HG02870 (cell line): ENCODE measurements around the gene MACIR.
A peak's percentile ranks its signal among the peaks of the same experiment; 100 is the strongest.

Source experiments
- ATAC-seq: cut with Tn5 transposase; IDR thresholded peaks from one replicate; pipeline ENCODE4 v1.9.1; 2021; ENCODE audit warnings: mild to moderate bottlenecking, moderate library complexity; ENCODE audit not compliant: unreplicated experiment

MACIR gene

DNA sequence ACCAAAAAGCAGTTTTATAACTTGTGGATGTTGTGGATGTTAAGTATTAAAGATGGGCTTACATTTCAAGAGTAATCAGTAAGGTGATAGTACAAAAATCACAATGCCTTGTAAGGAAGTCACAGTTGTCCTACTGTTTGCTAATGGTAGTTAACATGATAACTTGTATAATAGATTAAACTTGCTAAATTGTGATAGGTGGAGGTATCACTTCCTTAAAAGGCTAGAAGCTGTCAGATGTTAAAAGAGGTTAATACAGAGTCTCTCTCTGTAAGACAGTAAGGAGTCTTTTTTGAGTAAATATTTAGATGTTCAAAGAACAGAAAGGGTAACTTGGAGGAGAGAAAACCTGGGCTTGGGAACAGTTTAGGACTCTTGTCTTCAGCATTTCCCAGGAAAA lies 14.2 kb upstream of the MACIR start:
- no peak for ATAC-seq

GRCh38 chr5:103245761-103246160 lies 12.8 kb upstream of the MACIR start:
- no peak for ATAC-seq

DNA sequence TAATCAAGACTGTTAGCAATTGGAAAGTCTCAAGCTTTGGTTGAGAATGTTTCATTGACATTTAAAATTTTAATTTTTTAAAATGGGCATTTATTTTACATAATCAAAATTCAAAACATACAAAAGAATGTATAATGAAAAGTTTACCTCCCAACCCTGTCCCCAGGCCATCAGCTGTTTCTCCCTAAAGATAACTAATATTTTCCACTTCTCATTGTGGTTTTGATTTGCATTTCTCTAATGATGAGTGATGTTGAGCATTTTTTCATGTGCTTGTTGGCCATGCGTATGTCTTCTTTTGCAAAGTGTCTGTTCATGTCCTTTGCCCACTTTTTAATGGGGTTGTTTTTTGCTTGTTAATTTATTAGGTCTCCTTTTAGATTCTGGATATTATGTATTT lies 11.4 kb upstream of the MACIR start:
- ATAC-seq: no peak

- no peak for ATAC-seq
Observed at GRCh38 chr5:103249068-103249467, 9.5 kb upstream of the MACIR start.

- no peak for ATAC-seq
Observed at GRCh38 chr5:103254921-103255320, 3.6 kb upstream of the MACIR start.

GRCh38 chr5:103255691-103256090 lies 2.9 kb upstream of the MACIR start:
- no peak for ATAC-seq

DNA sequence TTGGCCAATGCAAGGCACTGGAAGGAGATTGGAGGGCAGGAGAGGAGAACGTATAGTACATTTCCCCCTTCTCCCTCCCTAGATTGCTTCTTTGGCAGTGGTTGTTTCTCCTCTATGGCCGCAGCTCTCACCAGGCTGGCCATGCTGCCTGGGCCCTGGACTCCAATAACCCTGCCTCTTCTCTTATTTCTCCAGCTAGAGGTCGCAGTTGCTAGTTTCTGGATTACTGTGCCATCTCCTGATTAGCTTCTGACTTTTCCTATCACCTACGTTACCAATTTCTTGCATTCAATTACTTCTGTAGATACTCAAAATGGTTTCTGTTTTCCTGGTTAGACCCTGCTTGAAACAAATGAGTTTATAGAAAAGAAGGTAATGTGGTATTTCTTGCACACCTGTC lies 2.4 kb upstream of the MACIR start:
- ATAC-seq: no peak

DNA sequence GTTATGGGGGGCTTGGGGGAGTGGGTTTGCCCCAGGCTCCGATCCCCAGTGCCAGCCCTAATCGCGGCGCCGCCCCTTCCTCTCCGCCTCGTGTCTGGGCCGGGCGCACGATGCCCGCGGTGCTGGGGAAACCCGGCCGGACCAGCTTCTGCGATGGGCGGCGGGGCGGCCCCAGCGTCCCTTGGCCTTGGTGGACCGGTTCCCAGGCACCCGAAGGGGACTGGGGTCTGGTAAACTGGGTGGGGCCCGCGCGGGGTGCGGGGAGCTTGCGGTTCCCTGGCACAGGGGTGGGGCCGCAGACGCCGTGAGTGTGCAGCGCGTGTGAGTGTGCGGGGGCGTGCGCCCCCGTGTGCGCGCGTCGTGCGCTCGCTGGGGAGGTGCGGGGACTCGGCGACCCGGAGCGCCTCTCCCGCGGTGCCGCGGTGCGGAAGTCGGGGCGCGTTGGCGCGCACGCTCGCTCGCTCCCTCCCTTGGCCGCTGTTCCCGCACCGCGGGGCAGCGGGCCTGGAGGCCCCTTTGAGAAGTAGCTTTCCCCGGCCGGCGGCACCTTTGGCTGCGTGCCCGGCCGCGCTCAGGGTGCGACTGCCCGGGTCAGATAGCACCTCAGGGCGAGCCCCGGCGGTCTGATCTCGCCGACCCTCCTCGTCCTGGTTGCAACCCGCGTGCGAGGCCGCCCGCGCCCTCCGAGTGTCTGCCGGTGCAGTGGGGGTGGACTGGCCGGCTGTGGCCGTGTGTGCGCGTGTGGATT lies 568 bp downstream of the MACIR start:
- peak; percentile 32 for ATAC-seq

- ATAC-seq: no peak
Observed at GRCh38 chr5:103259705-103260355, 1.3 kb downstream of the MACIR start.

DNA sequence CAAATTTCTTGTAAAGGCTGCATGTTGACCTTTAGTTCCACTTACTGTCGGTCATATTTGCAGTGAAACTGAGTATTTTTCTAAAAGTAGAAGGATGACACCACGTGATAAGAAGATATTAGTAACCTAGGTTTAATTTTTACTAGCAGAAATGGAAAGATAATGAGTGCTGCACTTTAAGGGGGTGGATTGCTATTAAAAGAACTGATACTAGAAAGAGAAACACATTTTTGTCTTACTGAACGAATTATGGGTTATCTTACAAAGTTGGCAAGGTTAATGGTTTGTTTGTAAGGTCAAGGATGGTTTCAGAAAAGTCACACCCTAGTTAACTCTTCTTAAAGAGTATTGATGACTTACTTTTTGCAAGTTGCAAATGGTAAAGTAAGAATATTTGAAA lies 2.4 kb downstream of the MACIR start:
- peak; percentile 32 for ATAC-seq

- no peak for ATAC-seq
Observed at GRCh38 chr5:103262422-103262871, 3.9 kb downstream of the MACIR start.

GRCh38 chr5:103263054-103263453 lies 4.5 kb downstream of the MACIR start:
- ATAC-seq: no peak

GRCh38 chr5:103264508-103264907 lies 5.9 kb downstream of the MACIR start:
- ATAC-seq: no peak

- ATAC-seq: no peak
Observed at GRCh38 chr5:103270581-103270980, 12.0 kb downstream of the MACIR start.

GRCh38 chr5:103271570-103272289 lies 13.2 kb downstream of the MACIR start:
- no peak for ATAC-seq

- no peak for ATAC-seq
Observed at GRCh38 chr5:103272377-103272776, 13.8 kb downstream of the MACIR start.

- no peak for ATAC-seq
Observed at GRCh38 chr5:103273952-103274351, 15.4 kb downstream of the MACIR start.

GRCh38 chr5:103275851-103276250 lies 17.3 kb downstream of the MACIR start:
- ATAC-seq: no peak

GRCh38 chr5:103280967-103281366 lies 22.4 kb downstream of the MACIR start:
- ATAC-seq: no peak

DNA sequence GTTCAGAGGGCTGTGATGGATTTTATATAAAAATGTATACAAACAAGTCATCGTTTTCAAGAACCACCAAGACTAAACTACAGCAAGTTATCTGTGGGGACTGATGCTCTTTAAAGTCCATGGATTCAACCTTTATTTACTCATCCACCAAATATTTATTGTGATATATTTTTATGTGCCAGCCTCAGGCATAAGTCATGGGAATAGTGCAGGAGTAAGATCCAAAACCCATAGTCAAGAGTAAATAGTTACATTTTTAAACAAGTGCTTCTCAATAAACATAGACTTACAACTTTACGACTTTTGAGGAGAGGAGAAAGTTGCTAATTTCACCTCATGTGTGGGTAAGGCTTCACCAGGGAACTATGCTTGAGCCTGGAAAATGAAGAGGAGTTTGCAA lies 24.6 kb downstream of the MACIR start:
- ATAC-seq: no peak

DNA sequence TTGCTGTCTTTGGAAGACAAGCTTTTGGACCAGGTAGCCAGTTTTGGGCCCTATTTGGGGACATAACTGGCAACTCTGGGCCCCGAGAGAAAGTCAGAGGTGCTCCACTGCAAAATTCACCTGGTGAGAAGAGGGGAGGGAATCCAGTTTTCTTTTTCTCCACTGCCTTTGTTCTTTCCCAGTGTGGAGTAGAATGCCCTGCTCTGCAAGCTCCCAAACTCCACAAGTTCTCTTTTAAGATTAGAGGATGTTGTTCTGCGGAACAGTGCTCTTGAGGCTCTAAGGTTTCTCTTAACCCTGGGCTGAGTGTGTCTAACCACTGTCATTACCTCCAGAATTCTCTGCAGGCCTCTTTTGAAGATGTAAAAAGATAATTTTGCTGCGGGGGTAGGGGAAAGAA lies 25.3 kb downstream of the MACIR start:
- ATAC-seq: no peak

- no peak for ATAC-seq
Observed at GRCh38 chr5:103286622-103287021, 28.1 kb downstream of the MACIR start.
